HG02678 (cell line): ENCODE data around the gene ARAP2.

Source experiments
- ATAC-seq: cut with Tn5 transposase; IDR thresholded peaks from one replicate; pipeline ENCODE4 v1.9.1; 2021; ENCODE audit warnings: mild to moderate bottlenecking, moderate library complexity; ENCODE audit not compliant: unreplicated experiment

ARAP2 gene

DNA sequence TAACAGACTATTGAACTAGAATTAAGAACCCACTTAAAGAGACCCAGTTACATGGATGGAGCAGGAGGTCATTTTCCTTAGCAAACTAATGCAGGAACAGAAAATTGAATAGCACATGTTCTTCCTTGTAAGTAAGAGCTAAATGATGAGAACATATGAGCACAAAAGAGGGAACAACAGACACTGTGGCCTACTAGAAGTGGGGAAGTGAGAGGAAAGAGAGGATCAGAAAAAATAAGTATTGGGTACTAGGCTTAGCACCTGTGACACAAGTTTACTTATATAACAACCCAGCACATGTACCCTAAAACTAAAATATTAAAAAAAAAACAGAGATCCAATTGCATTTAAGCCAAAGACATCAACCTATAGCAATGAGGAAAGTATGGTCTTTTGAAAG lies 26.2 kb downstream of the ARAP2 start:
- ATAC-seq: peak; percentile 70

DNA sequence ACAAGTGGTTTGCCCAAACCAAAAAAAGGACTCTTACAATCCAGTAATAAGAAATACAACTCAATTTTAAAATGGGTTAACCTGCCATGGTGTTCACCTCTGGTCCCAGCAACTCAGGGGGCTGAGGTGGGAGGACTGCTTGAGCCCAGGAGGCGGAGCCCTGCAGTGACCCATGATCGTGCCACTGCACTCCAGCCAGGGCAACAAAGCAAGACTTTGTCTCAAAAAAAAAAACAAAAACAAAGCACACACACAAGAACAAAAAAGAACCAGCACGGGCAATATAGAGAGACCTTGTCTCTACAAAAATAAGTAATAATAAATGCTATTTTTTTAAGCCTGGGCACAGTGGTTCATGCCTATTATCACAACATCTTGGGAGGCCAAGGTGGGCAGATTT lies 28.7 kb downstream of the ARAP2 start:
- no peak for ATAC-seq

- no peak for ATAC-seq
Observed at GRCh38 chr4:36214735-36215485, 29.4 kb downstream of the ARAP2 start.

GRCh38 chr4:36213977-36214376 lies 30.3 kb downstream of the ARAP2 start:
- no peak for ATAC-seq

DNA sequence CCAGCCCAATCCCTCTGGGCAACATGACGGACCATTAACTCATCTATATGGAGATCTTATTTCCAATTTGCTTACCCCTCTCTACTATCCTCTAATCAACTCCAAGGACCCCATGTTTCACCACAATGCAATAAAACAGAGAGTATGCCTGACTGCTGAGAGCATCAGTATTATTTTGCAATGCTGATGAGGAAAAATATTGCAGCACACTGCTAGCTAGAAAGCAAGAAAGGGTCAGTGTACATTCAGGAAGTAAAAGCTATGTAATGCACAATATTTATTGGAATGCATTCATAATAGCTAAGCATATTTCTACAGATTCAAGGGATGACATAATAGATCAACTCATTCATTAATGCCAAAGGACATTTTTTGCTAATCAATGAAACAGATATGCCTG lies 33.2 kb downstream of the ARAP2 start:
- ATAC-seq: no peak

DNA sequence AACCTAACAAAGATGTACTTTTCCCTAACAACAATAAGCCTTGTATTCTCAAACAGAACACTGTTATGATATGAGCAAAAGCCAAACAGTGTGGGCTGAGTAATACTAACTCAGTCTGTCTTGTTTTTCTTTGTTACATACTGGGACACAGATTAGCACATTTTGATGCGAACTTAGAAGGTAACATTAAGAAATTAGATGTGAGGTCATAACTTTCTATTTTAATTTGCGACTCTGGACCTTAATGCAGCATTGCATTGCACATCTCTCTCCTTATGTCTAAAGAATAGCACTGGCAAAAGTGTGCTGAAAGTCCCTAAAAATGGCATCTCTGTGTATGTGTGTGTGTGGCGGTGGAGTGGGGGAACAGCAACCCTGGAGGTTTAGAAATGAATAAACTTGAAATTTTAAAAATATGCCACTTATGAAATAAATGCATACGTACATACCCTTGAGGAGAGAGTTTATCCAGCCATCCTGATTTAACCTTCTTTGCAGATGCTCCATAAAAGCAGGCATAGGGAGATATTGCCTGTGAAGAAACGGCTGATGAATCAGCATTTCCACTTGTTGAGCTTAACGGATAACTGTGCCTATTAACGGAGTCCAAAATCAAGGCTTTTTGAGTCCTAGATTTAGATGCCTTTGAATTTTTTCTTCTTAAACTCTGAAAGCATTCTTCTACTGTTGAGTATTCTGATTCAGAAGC lies 34.2 kb downstream of the ARAP2 start:
- no peak for ATAC-seq

DNA sequence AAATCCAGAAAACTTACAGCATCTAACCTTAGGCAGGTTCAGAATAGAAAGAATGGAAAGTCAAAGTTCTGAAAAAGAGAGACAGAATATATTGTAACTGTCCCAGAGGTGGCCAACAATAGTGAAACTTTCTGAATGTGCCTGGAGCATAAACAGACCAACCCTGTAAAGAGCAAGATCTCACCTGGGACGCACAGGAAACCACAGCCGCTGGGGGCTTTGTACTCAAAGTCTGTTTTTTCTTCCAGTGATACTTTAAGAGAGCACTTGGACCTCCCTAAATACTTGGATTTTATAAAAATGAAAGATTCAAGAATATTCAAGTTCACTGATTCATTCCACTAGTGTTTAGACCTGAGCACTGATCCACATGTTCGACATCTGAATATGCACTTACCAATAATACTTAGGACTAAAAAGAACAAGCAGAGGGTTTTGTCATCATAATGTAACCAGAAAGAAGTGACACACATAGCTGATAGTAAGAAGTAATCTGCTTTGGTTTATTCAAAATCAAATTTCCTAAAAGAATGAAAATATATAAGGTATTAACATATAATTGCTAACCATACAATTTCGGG lies 35.3 kb downstream of the ARAP2 start:
- peak; percentile 94 for ATAC-seq

GRCh38 chr4:36207831-36208520 lies 36.3 kb downstream of the ARAP2 start:
- ATAC-seq: no peak

GRCh38 chr4:36207367-36207766 lies 36.9 kb downstream of the ARAP2 start:
- no peak for ATAC-seq

- no peak for ATAC-seq
Observed at GRCh38 chr4:36206603-36207311, 37.6 kb downstream of the ARAP2 start.

DNA sequence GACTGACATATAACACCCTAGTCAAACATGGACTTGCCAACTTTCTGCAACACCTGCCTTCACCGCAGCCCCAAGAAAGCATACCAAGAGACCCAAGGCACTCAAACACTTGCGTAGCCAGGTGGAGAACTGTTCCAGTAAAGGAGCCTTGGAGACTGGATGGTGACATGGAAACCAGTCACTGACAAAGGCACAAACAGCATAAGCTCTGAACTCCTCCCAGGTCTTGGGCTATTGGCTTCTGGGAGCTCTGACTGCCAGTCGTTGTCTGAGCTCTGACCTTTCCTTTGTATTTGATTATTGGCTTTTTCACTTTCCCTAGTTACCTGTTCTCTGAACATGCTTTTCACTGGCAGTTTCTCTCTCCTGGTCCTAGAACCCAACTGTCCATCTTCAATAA lies 38.3 kb downstream of the ARAP2 start:
- no peak for ATAC-seq

GRCh38 chr4:36198861-36199260 lies 45.5 kb downstream of the ARAP2 start:
- ATAC-seq: no peak

DNA sequence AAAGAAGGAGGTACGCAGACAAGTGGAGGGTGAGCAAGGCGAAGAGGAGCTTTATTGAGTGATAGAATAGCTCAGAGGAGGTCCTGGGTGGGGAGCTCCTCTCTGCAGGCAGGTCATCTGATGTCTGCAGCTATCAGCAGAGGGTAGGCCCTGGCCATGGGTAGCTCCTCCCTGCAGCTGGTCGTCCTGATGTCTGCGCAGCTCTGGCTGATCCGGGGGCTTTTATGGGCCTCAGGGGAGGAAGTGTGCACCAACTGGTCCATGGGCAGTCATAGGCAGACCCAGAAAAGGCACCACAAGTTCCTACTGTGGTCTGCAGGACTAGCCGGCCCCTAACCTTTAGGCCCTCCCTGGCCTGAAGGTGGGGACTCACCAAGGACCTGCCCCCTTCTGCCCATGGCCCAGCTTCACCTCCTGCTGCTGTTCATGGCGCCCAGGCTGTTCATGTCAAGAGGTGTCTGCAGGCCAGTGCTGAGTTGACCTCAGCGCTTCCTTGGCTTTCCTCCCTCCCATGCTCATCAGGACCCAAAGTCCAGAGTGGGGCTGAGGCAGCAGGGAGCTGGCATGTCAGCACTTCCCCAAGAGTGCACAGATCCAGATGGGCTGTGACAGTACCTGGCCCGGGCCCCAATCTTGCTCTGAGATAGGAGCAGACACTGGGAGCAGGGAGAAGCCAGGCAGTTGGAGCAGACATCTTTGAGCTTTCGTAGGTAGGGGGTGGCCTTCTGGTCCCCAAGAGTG lies 46.1 kb downstream of the ARAP2 start:
- ATAC-seq: no peak

DNA sequence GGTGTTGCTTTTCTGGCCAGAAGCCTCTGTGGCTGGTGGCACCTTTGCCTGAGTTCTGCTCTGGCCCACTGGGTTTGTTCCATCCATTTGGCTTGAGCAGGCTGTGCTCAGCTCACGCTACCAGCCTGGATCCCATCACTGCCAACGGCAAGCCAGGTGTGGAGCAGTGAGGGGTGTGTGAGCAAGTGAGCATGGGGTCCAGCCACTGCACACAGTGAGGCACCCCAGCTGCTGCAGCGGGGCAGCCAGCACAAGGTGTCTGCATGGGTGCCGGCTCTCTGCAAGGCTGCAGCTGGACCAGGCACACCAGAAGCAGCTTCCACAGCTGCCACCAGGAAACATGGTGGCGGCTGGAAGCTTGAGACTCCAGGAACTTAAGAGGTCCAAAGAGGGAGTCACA lies 46.8 kb downstream of the ARAP2 start:
- no peak for ATAC-seq

- no peak for ATAC-seq
Observed at GRCh38 chr4:36196145-36196913, 48.0 kb downstream of the ARAP2 start.

DNA sequence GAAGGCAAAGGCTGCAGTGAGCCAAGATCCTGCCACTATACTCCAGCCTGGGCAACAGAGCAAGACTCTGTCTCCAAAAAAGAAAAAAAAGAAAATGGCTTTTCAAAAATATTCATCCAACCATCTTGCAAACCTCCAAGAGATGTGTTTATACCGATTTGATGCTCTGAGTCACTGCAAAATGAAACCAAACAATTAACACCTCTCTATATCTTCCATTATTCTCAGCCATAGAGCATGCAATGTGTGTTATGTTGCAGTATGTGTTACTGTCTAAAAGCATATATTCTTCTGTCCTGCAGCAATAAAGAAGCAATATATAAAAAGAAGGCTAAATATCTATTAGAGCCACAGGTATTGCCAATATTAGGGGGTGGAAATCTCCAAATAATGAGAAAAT lies 51.4 kb downstream of the ARAP2 start:
- ATAC-seq: no peak

DNA sequence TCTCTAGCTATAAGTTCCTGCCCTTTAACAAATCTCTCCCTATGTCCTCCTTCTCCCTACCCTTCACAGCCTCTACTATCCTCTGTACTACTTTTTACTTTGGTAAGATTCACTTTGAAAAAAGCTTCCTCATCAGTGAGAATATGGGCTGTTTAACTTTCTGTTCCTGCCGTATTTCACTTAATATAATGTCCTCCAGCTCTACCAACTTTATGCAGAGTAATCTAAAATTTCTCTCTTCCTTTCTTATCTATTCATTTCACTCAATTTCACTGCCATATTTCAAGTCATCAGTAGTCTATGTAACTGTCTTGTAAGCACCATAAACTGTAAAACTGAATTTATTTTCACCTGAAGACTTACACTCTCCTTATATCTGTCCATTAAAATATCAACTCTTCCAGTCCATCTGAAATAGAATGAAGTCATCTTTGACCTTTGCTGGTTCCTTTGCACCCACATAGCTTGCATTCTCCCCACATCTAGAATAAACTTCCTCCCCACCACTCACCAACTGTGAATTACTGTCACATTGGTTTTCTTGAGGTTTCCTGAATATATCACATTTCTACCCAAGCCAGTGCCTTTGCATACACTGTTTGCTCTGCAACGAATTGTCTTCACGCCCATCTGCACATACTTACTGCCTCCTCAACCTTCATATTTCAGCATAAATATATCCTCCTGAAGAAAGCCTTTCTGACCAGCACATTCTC lies 54.6 kb downstream of the ARAP2 start:
- peak; percentile 69 for ATAC-seq

GRCh38 chr4:36187723-36188333 lies 56.5 kb downstream of the ARAP2 start:
- no peak for ATAC-seq
